Omental fat pad (tissue), 4 donors: Measurements from ENCODE around the gene GREB1. TPM values are rescaled to one million over a fixed set of nuclear protein-coding genes. Genes with fewer than 3 reads are reported as not detected.
"Not testable (repeated sequence)": the region's sequence is repeated elsewhere in the genome, so short reads cannot be mapped to it uniquely, and the experiment has no call there.

ENCODE experiments used
- ATAC-seq: fragments of 150-250 bp; one replicate; pipeline ENCODE4 v1.9.1; 2016; ENCODE audit warnings: mild to moderate bottlenecking, moderate library complexity; ENCODE audit not compliant: low FRiP score
- DNase-seq: peaks from one replicate; pipeline ENCODE4 v3.0.0-alpha.2; 2019; ENCODE audit warnings: low spot score
- CTCF ChIP-seq, 3 donors: fragments of 450-650 bp; IDR thresholded peaks; one replicate each; pipeline ENCODE4 v1.5.1; 2016 to 2017; ENCODE audit warnings: antibody characterized with exemption in 3 of 3, mild to moderate bottlenecking in 3 of 3, moderate library complexity in 2 of 3
- total RNA-seq, 4 donors: library from RNA; depleted of rRNA; stranded (reverse); fragments of >200 nt; gene quantifications; one replicate each; pipeline ENCODE4 v1.1.0, GENCODE V29; 2016

Gene GREB1
- total RNA-seq, 4 donors from 2014 or later, result 1.9 to 12.4 (median 4.1) TPM

DNA sequence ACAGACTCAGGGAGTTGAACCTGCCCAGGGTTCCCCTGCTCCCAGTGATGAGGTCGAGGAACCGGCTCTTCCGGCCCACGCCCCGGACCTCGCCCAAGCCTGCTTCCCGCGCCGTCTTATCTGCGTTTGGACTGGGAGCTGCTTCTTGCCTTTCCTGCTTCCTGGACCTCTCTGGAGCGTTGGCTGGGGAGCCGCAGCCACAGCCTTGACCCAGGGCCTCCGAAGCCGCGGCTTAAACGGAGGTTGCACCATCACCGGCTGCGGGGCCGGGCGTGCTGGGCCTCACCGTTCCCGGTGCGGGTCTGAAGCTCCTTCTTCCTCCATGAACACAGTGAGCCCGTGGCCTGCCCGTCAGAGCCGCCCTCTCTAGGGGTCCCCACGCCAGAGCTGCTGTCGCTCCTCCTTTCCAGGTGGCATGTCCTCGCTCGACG, 122.8 kb downstream of the GREB1 start:
- no peak for ATAC-seq
- no peak for DNase-seq

GRCh38 chr2:11657195-11657594, 123.3 kb downstream of the GREB1 start:
- DNase-seq (no peak), ATAC-seq (no peak)
- no peak for TF ChIP-seq CTCF (IDR thresholded peaks at IDR 0.05)

More for the DNA sequence above, 122.8 kb downstream of the GREB1 start:
- TF ChIP-seq CTCF (IDR thresholded peaks at IDR 0.05), result no peak

- no peak for TF ChIP-seq CTCF (IDR thresholded peaks at IDR 0.05)
- ATAC-seq, result no peak
- no peak for DNase-seq
Observed at GRCh38 chr2:11657646-11658045, 123.8 kb downstream of the GREB1 start.

DNA sequence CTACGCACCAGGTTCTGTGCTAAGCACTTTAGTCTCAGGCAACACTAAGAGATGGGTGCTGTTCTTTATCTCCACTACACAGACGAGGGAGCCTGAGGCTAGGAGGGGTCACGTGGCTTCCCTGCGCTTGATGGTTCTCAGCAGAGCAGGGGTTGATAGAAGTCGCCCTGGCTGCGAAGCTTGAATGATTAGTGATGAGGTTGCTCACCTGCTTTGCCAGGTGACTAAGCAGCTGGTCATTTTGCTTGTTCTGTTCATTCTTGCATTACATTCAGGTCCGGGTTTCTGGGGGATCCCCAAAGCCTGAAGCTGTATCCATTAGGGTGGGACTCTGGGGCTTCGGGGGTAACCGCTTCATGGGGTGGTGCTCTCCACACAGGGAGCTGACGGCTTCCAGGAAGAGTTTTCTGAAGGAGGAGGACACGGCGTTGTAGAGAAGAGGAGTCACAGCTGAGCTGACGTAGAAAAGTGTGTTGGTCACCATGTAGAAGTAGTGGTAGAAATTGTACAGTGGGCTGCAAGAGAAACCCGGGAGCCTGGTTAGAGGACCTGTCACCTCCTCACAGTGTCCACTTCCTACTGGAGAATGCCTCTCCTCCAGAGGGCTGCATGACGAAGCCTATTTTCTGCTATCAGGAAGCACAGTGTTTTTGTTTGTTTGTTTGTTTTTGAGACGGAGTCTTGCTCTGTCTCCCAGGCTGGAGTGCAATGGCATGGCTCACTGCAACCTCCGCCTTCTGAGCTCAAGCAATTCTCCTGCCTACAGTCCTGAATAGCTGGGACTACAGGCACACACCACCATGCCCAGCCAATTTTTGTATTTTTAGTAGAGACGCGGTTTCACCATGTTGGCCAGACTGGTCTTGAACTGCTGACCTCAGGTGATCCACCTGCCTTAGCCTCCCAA, 124.6 kb downstream of the GREB1 start:
- TF ChIP-seq CTCF (IDR thresholded peaks at IDR 0.05), result no peak
- no peak for DNase-seq

DNA sequence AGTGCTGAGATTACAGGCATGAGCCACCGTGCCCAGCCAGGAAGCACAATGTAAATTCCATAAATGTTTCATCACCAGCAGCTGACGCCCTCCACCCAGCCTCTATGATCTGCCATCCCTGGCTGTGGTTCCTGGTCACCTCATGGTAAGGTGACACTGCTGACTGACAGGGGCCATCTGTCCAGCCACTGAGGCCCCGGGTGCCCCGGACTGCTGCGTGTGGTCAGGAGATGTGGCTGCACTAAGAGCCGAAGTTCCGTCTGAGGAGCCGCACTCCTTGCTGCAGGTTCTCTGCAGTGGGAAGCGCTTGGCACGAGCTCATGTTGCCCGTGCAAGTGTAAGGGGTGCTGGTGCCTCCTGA, 125.2 kb downstream of the GREB1 start:
- TF ChIP-seq CTCF (IDR thresholded peaks at IDR 0.05), result no peak
- no peak for DNase-seq

More for the DNA sequence above, 124.6 kb downstream of the GREB1 start:
- no peak for ATAC-seq

GRCh38 chr2:11659851-11660250, 126.0 kb downstream of the GREB1 start:
- TF ChIP-seq CTCF (IDR thresholded peaks at IDR 0.05), result no peak
- DNase-seq (no peak), ATAC-seq (no peak)

More for the DNA sequence above, 125.2 kb downstream of the GREB1 start:
- ATAC-seq, result no peak

- not testable (repeated sequence) for ATAC-seq, DNase-seq
Observed at GRCh38 chr2:11660396-11660795, 126.6 kb downstream of the GREB1 start.
